Fibroblast of pulmonary artery (primary cell): Measurements from ENCODE around the gene CABCOCO1.

Experiments used
- DNase-seq: peaks from one replicate; pipeline ENCODE4 v3.0.0-alpha.2; 2010; ENCODE audit warnings: low read depth
- H3K4me3 ChIP-seq: replicated peaks from 2 replicates; pipeline ENCODE4 v1.5.1; 2011; ENCODE audit warnings: low read depth, mild to moderate bottlenecking, control low read depth, low read length, moderate library complexity
- TF ChIP-seq, protein P1 (sequence below): IDR thresholded peaks from 2 replicates; pipeline ENCODE4 v1.5.1; 2011; ENCODE audit warnings: mild to moderate bottlenecking, control low read depth, low read length, inconsistent platforms; ENCODE audit errors: missing control alignments

CABCOCO1 gene

DNA sequence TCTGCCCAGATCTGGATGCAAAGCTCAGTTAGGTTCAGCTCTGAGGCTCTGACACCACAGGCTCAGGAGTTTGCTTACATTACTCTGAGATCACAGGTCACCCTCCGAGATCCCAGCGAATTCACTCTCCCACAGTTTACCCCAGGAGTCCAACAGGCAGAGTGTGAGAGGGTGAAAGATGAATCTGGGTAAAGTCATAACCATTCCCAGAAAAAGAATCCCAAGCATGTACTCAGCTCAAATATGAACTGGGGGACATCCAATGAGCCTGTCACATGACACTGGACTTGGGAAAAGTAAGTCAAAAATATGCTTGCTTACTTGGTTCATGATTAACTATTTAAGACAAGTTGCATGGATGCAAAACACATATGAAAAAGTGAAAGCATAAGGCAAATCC is 128.5 kb downstream of the CABCOCO1 start:
- TF ChIP-seq, protein P1, sequence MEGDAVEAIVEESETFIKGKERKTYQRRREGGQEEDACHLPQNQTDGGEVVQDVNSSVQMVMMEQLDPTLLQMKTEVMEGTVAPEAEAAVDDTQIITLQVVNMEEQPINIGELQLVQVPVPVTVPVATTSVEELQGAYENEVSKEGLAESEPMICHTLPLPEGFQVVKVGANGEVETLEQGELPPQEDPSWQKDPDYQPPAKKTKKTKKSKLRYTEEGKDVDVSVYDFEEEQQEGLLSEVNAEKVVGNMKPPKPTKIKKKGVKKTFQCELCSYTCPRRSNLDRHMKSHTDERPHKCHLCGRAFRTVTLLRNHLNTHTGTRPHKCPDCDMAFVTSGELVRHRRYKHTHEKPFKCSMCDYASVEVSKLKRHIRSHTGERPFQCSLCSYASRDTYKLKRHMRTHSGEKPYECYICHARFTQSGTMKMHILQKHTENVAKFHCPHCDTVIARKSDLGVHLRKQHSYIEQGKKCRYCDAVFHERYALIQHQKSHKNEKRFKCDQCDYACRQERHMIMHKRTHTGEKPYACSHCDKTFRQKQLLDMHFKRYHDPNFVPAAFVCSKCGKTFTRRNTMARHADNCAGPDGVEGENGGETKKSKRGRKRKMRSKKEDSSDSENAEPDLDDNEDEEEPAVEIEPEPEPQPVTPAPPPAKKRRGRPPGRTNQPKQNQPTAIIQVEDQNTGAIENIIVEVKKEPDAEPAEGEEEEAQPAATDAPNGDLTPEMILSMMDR = no peak
- DNase-seq = no peak

DNA sequence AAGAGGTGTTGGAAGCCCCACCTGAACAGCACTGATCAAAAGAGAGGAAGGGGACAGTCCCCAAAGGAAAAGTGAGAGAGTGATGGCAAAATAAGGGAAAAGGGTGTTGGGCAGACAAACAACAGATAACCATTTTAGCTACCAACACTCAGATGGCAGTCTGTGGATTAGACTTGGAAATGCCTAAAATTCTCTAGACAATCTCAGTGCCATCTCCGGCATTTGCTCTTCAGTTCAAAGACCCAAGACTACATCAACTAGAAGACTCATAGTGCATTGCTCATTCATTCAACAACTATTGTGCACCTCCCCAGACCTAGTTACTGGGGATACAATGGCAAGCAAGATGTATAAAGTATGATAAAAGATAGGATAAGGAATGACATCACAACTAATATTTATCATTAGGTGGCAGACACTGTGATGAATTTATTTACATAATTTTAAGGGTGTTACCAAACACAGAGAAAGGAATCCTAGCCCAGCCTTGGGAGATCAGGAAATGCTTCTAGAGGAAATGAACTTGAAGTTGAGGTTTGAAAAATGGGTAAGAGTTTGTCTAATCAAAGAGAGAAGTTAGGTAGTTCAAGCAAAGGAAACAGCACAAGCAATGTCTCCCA is 129.5 kb downstream of the CABCOCO1 start:
- H3K4me3 ChIP-seq = no peak overlapping the region
- TF ChIP-seq, protein P1 = no peak
- no peak for DNase-seq

More for the DNA sequence above, 128.5 kb downstream of the CABCOCO1 start:
- H3K4me3 ChIP-seq = no peak overlapping the region

DNA sequence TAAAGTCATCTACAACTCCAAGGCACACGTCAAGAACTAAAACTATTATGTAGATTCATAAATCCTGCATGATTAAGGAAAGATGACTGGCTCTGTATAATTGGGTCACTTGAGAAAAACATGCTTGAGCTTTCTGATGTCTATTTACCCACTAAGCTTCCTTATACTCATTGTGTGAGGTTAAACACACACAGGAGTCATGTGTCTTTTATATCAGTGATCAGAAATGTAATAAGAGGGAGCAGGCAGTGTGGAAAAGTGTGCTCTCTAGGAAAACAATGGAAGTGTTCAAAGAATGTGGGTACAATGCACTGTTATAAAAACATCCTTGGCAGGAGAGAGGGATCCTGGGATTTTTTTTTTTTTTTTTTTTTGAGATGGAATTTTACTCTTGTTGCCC is 130.2 kb downstream of the CABCOCO1 start:
- no peak for DNase-seq
- H3K4me3 ChIP-seq = no peak overlapping the region
- TF ChIP-seq, protein P1 = no peak

DNA sequence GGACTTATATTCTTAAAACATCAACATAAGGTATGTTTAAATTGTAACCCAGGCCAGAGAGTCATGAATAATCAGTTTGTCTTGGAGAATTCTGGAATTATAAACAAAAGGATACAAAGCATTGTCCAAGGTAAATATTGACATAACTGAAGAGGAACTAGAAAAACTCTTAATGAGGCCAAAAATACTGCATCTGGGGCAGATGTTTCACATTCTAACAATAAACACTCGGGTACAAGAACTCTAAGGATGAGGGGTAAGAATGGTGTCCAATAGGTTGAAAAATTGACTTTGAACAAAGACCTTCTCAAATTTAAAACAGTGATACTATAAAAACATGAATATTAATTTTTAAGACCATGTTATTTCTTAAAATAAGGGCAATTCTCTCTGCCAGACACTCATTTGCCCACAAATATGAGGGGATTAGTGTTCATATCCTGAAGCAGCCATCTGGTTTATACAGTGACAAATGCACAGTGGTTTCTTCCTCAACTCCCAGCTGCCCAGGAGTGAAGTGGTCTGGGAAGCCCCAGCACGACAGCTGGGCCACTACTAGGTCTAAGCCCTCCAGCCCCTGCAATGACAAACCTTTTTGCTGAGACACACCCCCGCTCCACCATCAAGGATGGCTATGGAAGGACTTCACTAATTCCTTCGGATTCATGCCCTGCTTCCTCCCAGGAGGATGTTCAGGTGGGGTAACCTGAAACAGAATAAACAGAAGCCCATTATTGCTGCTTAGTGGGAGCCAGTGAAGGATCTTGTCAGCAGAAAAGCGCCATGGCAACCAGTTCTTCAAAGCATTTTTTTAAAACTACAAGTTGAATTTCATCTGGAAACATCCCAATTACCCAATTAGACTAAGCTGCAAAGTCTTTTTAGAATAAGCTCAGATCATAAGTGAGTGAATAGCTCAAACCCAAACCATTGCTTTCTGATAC is 131.3 kb downstream of the CABCOCO1 start:
- no peak overlapping the region for H3K4me3 ChIP-seq
- DNase-seq = no peak
- TF ChIP-seq, protein P1 = no peak

DNA sequence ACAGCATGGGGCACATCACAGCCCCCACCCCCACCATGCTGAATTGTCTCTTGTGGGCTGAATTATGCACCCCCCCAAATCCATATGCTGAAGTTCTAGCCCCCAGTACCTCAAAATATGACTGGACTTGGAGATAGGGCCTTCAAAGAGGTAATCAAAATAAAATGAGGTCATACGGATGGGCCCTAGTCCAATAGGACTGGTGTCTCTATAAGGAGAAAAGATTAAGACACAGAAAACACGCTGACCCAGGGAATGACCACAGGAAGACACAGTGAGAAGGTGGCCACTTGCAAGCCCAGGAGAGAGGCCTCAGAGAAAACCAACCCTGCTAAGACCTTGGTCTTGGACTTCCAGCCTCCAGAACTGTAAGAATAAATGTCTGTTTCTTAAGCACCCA is 132.4 kb downstream of the CABCOCO1 start:
- no peak for DNase-seq
- no peak overlapping the region for H3K4me3 ChIP-seq
- TF ChIP-seq, protein P1 = no peak

DNA sequence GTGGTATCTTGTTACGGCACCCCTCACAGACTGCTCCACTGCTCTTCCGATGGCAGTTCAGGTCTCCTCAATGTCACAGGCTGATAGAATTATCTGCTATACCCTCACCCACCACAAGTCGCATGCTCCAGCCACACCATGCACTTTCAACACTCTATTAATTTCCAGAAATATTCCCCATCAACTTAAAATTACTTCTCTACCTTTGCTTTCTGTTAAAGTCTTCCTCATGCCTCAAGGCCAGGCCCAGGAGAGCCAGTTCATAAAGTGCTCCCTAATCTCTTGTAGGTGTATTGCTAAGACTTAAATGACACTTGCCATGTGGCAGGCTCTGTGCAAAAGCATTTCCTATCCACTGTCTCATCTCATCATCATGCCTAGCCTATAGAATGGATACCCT is 132.8 kb downstream of the CABCOCO1 start:
- TF ChIP-seq, protein P1 = no peak
- no peak for DNase-seq
- H3K4me3 ChIP-seq = no peak overlapping the region
